Keratinocyte (primary cell): Measurements from ENCODE around the gene DHDH. TPM values are rescaled to one million over a fixed set of nuclear protein-coding genes. Genes with fewer than 3 reads are reported as not detected.
"Not testable (repeated sequence)": the region's sequence is repeated elsewhere in the genome, so short reads cannot be mapped to it uniquely, and the experiment has no call there.

ENCODE experiments used
- DNase-seq: peaks from one replicate; pipeline ENCODE4 v3.0.0-alpha.2; 2011; ENCODE audit warnings: low read depth, missing footprints, low spot score
- FAIRE-seq: peaks from 2 replicates; lab custom pipeline; 2011; peaks lifted over from hg19 to GRCh38; lab: Jason Lieb, UNC
- H2AFZ ChIP-seq: 2 replicates; pipeline ENCODE4 v1.6.0; 2012; ENCODE audit warnings: low read length, control low read depth, inconsistent platforms; ENCODE audit not compliant: control insufficient read depth
- H3K27ac ChIP-seq: 2 replicates; pipeline ENCODE4 v1.5.1; 2011; ENCODE audit warnings: low read length; ENCODE audit not compliant: control insufficient read depth, insufficient read depth
- H3K27me3 ChIP-seq: 3 replicates; pipeline ENCODE4 v1.6.0; 2011; ENCODE audit warnings: low read length; ENCODE audit not compliant: control insufficient read depth, insufficient read depth; ENCODE audit errors: extremely low read depth
- H3K36me3 ChIP-seq, 2 experiments: 2 replicates in 1 of 2; 3 replicates in 1 of 2; pipeline ENCODE4 v1.5.1; 2011; ENCODE audit warnings: low read length in 2 of 2, mild to moderate bottlenecking in 1 of 2; ENCODE audit not compliant: control insufficient read depth in 2 of 2, insufficient read depth in 2 of 2; ENCODE audit errors: extremely low read depth in 1 of 2
- H3K4me1 ChIP-seq: 3 replicates; pipeline ENCODE4 v1.5.1; 2011; ENCODE audit warnings: low read length; ENCODE audit not compliant: control insufficient read depth, insufficient read depth; ENCODE audit errors: extremely low read depth
- H3K4me2 ChIP-seq: 3 replicates; pipeline ENCODE4 v1.6.0; 2011; ENCODE audit warnings: low read depth, low read length; ENCODE audit not compliant: control insufficient read depth, insufficient read depth; ENCODE audit errors: extremely low read depth
- H3K4me3 ChIP-seq, 3 experiments: fragments of 200-600 bp in 1 of 3; sonication (generic) in 1 of 3; 2 replicates in 2 of 3; 3 replicates in 1 of 3; pipeline ENCODE4 v1.5.1; 2011 to 2016; ENCODE audit warnings: low read length in 3 of 3, mild to moderate bottlenecking in 3 of 3, control low read depth in 2 of 3, inconsistent platforms in 1 of 3, low read depth in 1 of 3, mixed read lengths in 1 of 3, mixed run types in 1 of 3, moderate library complexity in 1 of 3; ENCODE audit not compliant: control insufficient read depth in 2 of 3, insufficient read depth in 2 of 3; ENCODE audit errors: extremely low read depth in 1 of 3
- H3K79me2 ChIP-seq: 2 replicates; pipeline ENCODE4 v1.6.0; 2012; ENCODE audit warnings: low read length; ENCODE audit not compliant: control insufficient read depth, insufficient read depth
- H3K9ac ChIP-seq: 3 replicates; pipeline ENCODE4 v1.6.0; 2011; ENCODE audit warnings: low read length; ENCODE audit not compliant: control insufficient read depth, insufficient read depth; ENCODE audit errors: extremely low read depth
- H3K9me1 ChIP-seq: 3 replicates; pipeline ENCODE4 v1.6.0; 2011; ENCODE audit warnings: low read length; ENCODE audit not compliant: control insufficient read depth, insufficient read depth; ENCODE audit errors: extremely low read depth
- H3K9me3 ChIP-seq: 2 replicates; pipeline ENCODE4 v1.5.1; 2012; ENCODE audit warnings: low read depth, low read length; ENCODE audit not compliant: control insufficient read depth
- H4K20me1 ChIP-seq: 3 replicates; pipeline ENCODE4 v1.6.0; 2011; ENCODE audit warnings: low read length; ENCODE audit not compliant: control insufficient read depth, insufficient read depth; ENCODE audit errors: extremely low read depth
- EZH2 ChIP-seq: IDR thresholded peaks from one replicate; pipeline ENCODE4 v1.6.1; 2012; ENCODE audit warnings: inconsistent platforms, mild to moderate bottlenecking, low read length, moderate library complexity
- dilution Hi-C: fragments of 300-500 bp; cut with MboI; formaldehyde crosslinking; loops from one replicate; pipeline ENCODE4 v1.7.0; 2020; ENCODE audit warnings: low sequenced_read_pairs; ENCODE audit not compliant: extremely low pct_ligation_motif_present
- polyA plus RNA-seq, 5 experiments: library from polyadenylated mRNA; depleted of rRNA in 3 of 5; stranded (reverse) in 3 of 5; stranded (forward) in 1 of 5; unstranded in 1 of 5; fragments of >200 nt; gene quantifications; 1 replicate in 1 of 5; 2 replicates in 3 of 5; 3 replicates in 1 of 5; pipeline versions ENCODE4 v1.2.1 to v1.2.3, GENCODE V29; 2011 to 2012; ENCODE audit warnings: missing spikeins in 2 of 5, low read depth in 1 of 5, low replicate concordance in 1 of 5
- TF ChIP-seq, protein P1 (sequence below), 3 experiments: IDR thresholded peaks in 1 of 3; conservative IDR thresholded peaks in 1 of 3; optimal IDR thresholded peaks in 1 of 3; 2 replicates in 2 of 3; 3 replicates in 1 of 3; pipeline versions ENCODE3 to v1.5.1; 2011; ENCODE audit warnings: low read length in 3 of 3, mild to moderate bottlenecking in 3 of 3, moderate library complexity in 2 of 3, control low read depth in 1 of 3, inconsistent platforms in 1 of 3; ENCODE audit not compliant: insufficient read depth in 2 of 3; ENCODE audit errors: extremely low read depth in 1 of 3

The DHDH gene
- polyA plus RNA-seq, 1 donor (not counting 4 experiments of a cell fraction or from before 2014, with no cell fraction given), result 0.45 TPM

- peaks cover 7% of the 10 kb centered on the region for H3K27me3 ChIP-seq
- no peak for FAIRE-seq
- dilution Hi-C loops, result no loop called here
These were observed 36.3 kb upstream of the DHDH start for GRCh38 chr19:48897181-48897580.

DNA sequence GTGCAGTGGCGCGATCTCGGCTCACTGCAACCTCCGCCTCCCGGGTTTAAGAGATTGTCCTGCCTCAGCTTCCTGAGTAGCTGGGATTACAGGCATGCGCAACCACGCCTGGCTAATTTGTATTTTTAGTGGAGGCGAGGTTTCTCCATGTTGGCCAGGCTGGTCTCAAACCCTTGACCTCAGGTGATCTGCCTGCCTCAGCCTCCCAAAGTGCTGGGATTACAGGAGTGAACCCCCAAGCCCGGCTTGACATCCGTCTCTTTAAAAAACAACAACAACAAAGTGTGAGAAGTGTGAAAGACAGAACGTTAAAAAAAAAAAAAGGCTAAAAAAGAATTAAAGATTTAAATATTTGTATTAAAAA lies 34.1 kb upstream of the DHDH start:
- H3K9me3 ChIP-seq, dilution Hi-C loops, H3K36me3 ChIP-seq, H3K79me2 ChIP-seq, H3K4me1 ChIP-seq, DNase-seq, FAIRE-seq, H3K9me1 ChIP-seq, H4K20me1 ChIP-seq, H3K27me3 ChIP-seq: not testable (repeated sequence)
- peak overlapping the region; percentile 82 for H3K27ac ChIP-seq
- peak overlapping the region; percentile 89 to 96 (median 96) for H3K4me3 ChIP-seq
- peak overlapping the region; percentile 93 for H2AFZ ChIP-seq
- H3K4me2 ChIP-seq, result peak overlapping the region; percentile 97
- H3K9ac ChIP-seq, result peak overlapping the region; percentile 94

More at GRCh38 chr19:48897181-48897580, 36.3 kb upstream of the DHDH start:
- H4K20me1 ChIP-seq, result no peaks in the 10 kb centered on the region
- H3K9me3 ChIP-seq, result no peaks in the 10 kb centered on the region
- no peak overlapping the region for H3K4me3 ChIP-seq
- H3K79me2 ChIP-seq, result peaks cover 7% of the 10 kb centered on the region
- TF ChIP-seq, protein P1, sequence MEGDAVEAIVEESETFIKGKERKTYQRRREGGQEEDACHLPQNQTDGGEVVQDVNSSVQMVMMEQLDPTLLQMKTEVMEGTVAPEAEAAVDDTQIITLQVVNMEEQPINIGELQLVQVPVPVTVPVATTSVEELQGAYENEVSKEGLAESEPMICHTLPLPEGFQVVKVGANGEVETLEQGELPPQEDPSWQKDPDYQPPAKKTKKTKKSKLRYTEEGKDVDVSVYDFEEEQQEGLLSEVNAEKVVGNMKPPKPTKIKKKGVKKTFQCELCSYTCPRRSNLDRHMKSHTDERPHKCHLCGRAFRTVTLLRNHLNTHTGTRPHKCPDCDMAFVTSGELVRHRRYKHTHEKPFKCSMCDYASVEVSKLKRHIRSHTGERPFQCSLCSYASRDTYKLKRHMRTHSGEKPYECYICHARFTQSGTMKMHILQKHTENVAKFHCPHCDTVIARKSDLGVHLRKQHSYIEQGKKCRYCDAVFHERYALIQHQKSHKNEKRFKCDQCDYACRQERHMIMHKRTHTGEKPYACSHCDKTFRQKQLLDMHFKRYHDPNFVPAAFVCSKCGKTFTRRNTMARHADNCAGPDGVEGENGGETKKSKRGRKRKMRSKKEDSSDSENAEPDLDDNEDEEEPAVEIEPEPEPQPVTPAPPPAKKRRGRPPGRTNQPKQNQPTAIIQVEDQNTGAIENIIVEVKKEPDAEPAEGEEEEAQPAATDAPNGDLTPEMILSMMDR (optimal IDR thresholded peaks at IDR 0.05 in 1 of 3, IDR thresholded peaks at IDR 0.05 in 1 of 3, conservative IDR thresholded peaks at IDR 0.05 in 1 of 3; ENCODE audit: extremely low read depth in 1 of 3, insufficient read depth in 2 of 3, low read length in 3 of 3), result no peak
- TF ChIP-seq EZH2, result no peak
- no peak overlapping the region for H2AFZ ChIP-seq
- no peak for DNase-seq
- H3K9me1 ChIP-seq, result no peaks in the 10 kb centered on the region
- H3K9ac ChIP-seq, result no peak overlapping the region
- H3K27ac ChIP-seq, result no peak overlapping the region
- no peaks in the 10 kb centered on the region for H3K36me3 ChIP-seq
- no peak overlapping the region for H3K4me2 ChIP-seq
- peaks cover 6% of the 10 kb centered on the region for H3K4me1 ChIP-seq
